Astrocyte (in vitro differentiated cells and primary cell): ENCODE results near the gene SMARCD2. TPM values are rescaled to one million over a fixed set of nuclear protein-coding genes. Genes with fewer than 3 reads are reported as not detected.

ENCODE experiments used
- DNase-seq: peaks from one replicate; pipeline ENCODE4 v3.0.0-alpha.2; 2010; ENCODE audit warnings: low read depth
- FAIRE-seq: peaks from 2 replicates; lab custom pipeline; 2011; peaks lifted over from hg19 to GRCh38; lab: Jason Lieb, UNC
- H2AFZ ChIP-seq: 2 replicates; pipeline ENCODE4 v1.6.0; 2012; ENCODE audit warnings: low read depth, low read length, inconsistent platforms
- H3K27ac ChIP-seq: 2 replicates; pipeline ENCODE4 v1.5.1; 2011; ENCODE audit warnings: low read depth, low read length, inconsistent platforms
- H3K27me3 ChIP-seq: 2 replicates; pipeline ENCODE4 v1.6.0; 2011; ENCODE audit warnings: low read length, inconsistent platforms; ENCODE audit not compliant: insufficient read depth
- H3K36me3 ChIP-seq: 2 replicates; pipeline ENCODE4 v1.5.1; 2011; ENCODE audit warnings: low read length, inconsistent platforms; ENCODE audit not compliant: insufficient read depth
- H3K4me1 ChIP-seq: 2 replicates; pipeline ENCODE4 v1.5.1; 2011; ENCODE audit warnings: low read length, inconsistent platforms; ENCODE audit not compliant: insufficient read depth
- H3K4me2 ChIP-seq: 2 replicates; pipeline ENCODE4 v1.6.0; 2012; ENCODE audit warnings: low read length, inconsistent platforms
- H3K4me3 ChIP-seq: 2 replicates; pipeline ENCODE4 v1.5.1; 2011; ENCODE audit warnings: low read depth, mild to moderate bottlenecking, low read length, inconsistent platforms; ENCODE audit not compliant: insufficient read depth
- H3K79me2 ChIP-seq: 2 replicates; pipeline ENCODE4 v1.6.0; 2012; ENCODE audit warnings: mild to moderate bottlenecking, low read length, inconsistent platforms; ENCODE audit not compliant: insufficient read depth
- H3K9ac ChIP-seq: 2 replicates; pipeline ENCODE4 v1.6.0; 2012; ENCODE audit warnings: mild to moderate bottlenecking, low read length, inconsistent platforms
- H3K9me3 ChIP-seq: 2 replicates; pipeline ENCODE4 v1.5.1; 2012; ENCODE audit warnings: low read depth, mild to moderate bottlenecking, low read length, inconsistent platforms; ENCODE audit not compliant: insufficient read depth
- H4K20me1 ChIP-seq: 2 replicates; pipeline ENCODE4 v1.6.0; 2012; ENCODE audit warnings: low read length, inconsistent platforms; ENCODE audit not compliant: insufficient read depth
- H3K27ac Mint-ChIP-seq: one replicate; pipeline ENCODE4 v1.8.0; 2021; ENCODE audit warnings: mild to moderate bottlenecking, mixed read lengths; ENCODE audit not compliant: unreplicated experiment
- H3K27me3 Mint-ChIP-seq: one replicate; pipeline ENCODE4 v1.8.0; 2021; ENCODE audit warnings: low read depth, mixed read lengths; ENCODE audit not compliant: unreplicated experiment
- H3K36me3 Mint-ChIP-seq: one replicate; pipeline ENCODE4 v1.8.0; 2021; ENCODE audit warnings: low read depth, mixed read lengths; ENCODE audit not compliant: unreplicated experiment
- H3K4me1 Mint-ChIP-seq: one replicate; pipeline ENCODE4 v1.8.0; 2021; ENCODE audit warnings: low read depth, mixed read lengths; ENCODE audit not compliant: unreplicated experiment
- H3K4me3 Mint-ChIP-seq: one replicate; pipeline ENCODE4 v1.8.0; 2021; ENCODE audit warnings: mild to moderate bottlenecking, moderate library complexity, mixed read lengths; ENCODE audit not compliant: unreplicated experiment
- H3K9me3 Mint-ChIP-seq: one replicate; pipeline ENCODE4 v1.8.0; 2021; ENCODE audit warnings: mild to moderate bottlenecking, mixed read lengths; ENCODE audit not compliant: unreplicated experiment
- EZH2 ChIP-seq: IDR thresholded peaks from 2 replicates; pipeline ENCODE4 v1.6.1; 2012; ENCODE audit warnings: mild to moderate bottlenecking, low read length, inconsistent platforms; ENCODE audit not compliant: insufficient read depth
- total RNA-seq: library from RNA; stranded (reverse); gene quantifications from 2 replicates; pipeline ENCODE4 v1.2.1, GENCODE V29; 2021
- TF ChIP-seq, protein P1 (sequence below): IDR thresholded peaks from 2 replicates; pipeline ENCODE4 v1.5.1; 2011; ENCODE audit warnings: low read depth, mild to moderate bottlenecking, inconsistent platforms, low read length, moderate library complexity; ENCODE audit not compliant: insufficient read depth

The SMARCD2 gene
- total RNA-seq, 1 donor from 2014 or later, result 33.9 TPM

DNA sequence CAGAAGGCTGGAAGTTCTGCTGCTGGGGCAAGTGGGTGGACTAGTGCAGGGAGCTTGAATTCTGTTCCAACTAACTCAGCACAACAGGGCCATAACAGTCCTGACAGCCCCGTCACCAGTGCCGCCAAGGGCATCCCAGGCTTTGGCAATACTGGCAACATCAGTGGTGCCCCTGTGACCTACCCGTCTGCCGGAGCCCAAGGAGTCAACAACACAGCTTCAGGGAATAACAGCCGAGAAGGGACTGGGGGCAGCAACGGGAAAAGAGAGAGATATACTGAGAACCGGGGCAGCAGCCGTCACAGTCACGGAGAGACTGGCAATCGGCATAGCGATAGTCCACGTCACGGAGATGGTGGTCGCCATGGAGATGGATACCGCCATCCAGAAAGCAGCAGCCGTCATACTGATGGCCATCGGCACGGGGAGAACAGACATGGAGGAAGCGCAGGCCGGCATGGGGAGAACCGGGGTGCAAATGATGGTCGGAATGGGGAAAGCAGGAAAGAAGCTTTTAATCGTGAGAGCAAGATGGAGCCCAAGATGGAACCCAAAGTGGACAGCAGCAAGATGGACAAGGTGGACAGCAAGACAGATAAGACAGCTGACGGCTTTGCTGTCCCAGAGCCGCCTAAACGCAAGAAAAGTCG, 24.6 kb downstream of the SMARCD2 start:
- Histone ChIP-seq H3K4me3 (no peak overlapping the region), H2AFZ (no peak overlapping the region), H3K9me3 (no peaks in the 10 kb centered on the region), H3K4me1 (no peaks in the 10 kb centered on the region), H3K79me2 (peaks cover 43% of the 10 kb centered on the region), H3K9ac (no peak overlapping the region), H4K20me1 (peaks cover 67% of the 10 kb centered on the region), H3K4me2 (no peak overlapping the region), H3K27me3 (no peaks in the 10 kb centered on the region), H3K27ac (no peak overlapping the region), H3K36me3 (peaks cover 87% of the 10 kb centered on the region)
- Mint-ChIP-seq H3K36me3 (peaks cover 35% of the 10 kb centered on the region), H3K4me1 (peaks cover 2% of the 10 kb centered on the region), H3K27ac (peak overlapping the region; percentile 9), H3K4me3 (no peak overlapping the region), H3K9me3 (no peaks in the 10 kb centered on the region), H3K27me3 (no peaks in the 10 kb centered on the region)
- DNase-seq (no peak), FAIRE-seq (no peak)
- TF ChIP-seq, protein P1, sequence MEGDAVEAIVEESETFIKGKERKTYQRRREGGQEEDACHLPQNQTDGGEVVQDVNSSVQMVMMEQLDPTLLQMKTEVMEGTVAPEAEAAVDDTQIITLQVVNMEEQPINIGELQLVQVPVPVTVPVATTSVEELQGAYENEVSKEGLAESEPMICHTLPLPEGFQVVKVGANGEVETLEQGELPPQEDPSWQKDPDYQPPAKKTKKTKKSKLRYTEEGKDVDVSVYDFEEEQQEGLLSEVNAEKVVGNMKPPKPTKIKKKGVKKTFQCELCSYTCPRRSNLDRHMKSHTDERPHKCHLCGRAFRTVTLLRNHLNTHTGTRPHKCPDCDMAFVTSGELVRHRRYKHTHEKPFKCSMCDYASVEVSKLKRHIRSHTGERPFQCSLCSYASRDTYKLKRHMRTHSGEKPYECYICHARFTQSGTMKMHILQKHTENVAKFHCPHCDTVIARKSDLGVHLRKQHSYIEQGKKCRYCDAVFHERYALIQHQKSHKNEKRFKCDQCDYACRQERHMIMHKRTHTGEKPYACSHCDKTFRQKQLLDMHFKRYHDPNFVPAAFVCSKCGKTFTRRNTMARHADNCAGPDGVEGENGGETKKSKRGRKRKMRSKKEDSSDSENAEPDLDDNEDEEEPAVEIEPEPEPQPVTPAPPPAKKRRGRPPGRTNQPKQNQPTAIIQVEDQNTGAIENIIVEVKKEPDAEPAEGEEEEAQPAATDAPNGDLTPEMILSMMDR, result no peak
- no peak for TF ChIP-seq EZH2

DNA sequence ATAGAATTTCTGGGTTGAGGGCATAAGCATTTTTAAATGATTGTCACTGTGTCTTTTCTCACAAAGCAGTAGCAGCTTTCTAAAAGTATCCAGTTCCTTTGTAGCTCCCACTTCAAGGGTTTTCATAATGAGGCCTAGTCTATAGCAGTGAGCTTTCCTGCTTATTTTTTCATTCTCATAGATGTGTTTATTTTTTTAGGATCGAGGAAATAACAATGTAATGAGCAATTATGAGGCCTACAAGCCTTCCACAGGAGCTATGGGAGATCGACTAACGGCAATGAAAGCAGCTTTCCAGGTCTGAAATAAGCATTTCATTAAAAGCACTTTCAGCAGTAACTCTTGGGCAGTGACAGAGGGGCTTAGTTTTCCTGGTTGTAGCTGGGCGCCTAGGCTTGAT, 25.8 kb downstream of the SMARCD2 start:
- TF ChIP-seq, protein P1, result no peak
- no peak for TF ChIP-seq EZH2
- Mint-ChIP-seq H3K27me3 (no peaks in the 10 kb centered on the region), H3K9me3 (no peaks in the 10 kb centered on the region), H3K4me1 (no peaks in the 10 kb centered on the region), H3K27ac (no peak overlapping the region), H3K36me3 (peaks cover 26% of the 10 kb centered on the region), H3K4me3 (no peak overlapping the region)
- Histone ChIP-seq H3K9me3 (no peaks in the 10 kb centered on the region), H3K9ac (peak overlapping the region; percentile 20), H3K27ac (peak overlapping the region; percentile 7), H3K4me1 (no peaks in the 10 kb centered on the region), H4K20me1 (peaks cover 62% of the 10 kb centered on the region), H2AFZ (no peak overlapping the region), H3K4me2 (no peak overlapping the region), H3K27me3 (no peaks in the 10 kb centered on the region), H3K36me3 (peaks cover 83% of the 10 kb centered on the region), H3K4me3 (no peak overlapping the region), H3K79me2 (peaks cover 31% of the 10 kb centered on the region)
- FAIRE-seq (no peak), DNase-seq (no peak)

DNA sequence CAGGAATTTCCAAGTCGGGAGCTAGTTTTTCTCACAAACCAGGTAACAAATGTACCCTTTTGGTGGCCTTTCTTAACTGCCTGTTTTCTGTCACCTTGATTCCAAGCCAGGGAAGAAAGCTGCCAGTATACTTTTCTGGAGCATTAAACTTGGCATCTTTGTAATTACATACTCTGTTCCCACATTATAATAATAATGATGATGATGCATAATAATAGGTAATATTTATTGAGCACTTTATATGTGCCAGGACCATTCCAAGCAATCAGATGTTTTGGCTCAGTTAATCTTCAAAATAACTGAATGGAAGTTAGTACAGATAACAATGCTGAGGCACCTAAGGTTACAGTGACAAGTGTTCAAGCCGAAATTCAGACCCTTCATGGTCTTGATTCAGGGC, 26.4 kb downstream of the SMARCD2 start:
- no peaks in the 10 kb centered on the region for H3K9me3 Mint-ChIP-seq
- Histone ChIP-seq H3K4me3 (no peak overlapping the region), H3K9me3 (no peaks in the 10 kb centered on the region), H2AFZ (no peak overlapping the region), H3K9ac (peak overlapping the region; percentile 20), H3K79me2 (peaks cover 26% of the 10 kb centered on the region), H3K27ac (peak overlapping the region; percentile 7), H3K4me1 (no peaks in the 10 kb centered on the region), H3K4me2 (no peak overlapping the region), H3K27me3 (no peaks in the 10 kb centered on the region), H4K20me1 (peaks cover 57% of the 10 kb centered on the region), H3K36me3 (peaks cover 86% of the 10 kb centered on the region)
- no peaks in the 10 kb centered on the region for H3K4me1 Mint-ChIP-seq
- no peaks in the 10 kb centered on the region for H3K27me3 Mint-ChIP-seq
- peaks cover 28% of the 10 kb centered on the region for H3K36me3 Mint-ChIP-seq
- H3K27ac Mint-ChIP-seq, result no peak overlapping the region
- H3K4me3 Mint-ChIP-seq, result no peak overlapping the region
- TF ChIP-seq, protein P1, result no peak
- no peak for TF ChIP-seq EZH2
- FAIRE-seq, result no peak
- DNase-seq, result no peak
